Neural crest cell (in vitro differentiated cells): ENCODE results near the gene COL5A1. TPM values are rescaled to one million over a fixed set of nuclear protein-coding genes. Genes with fewer than 3 reads are reported as not detected.

Experiments
- DNase-seq: peaks from one replicate; pipeline ENCODE4 v3.0.0; 2021; ENCODE audit warnings: low read depth, mixed read lengths, low spot score
- H3K27ac Mint-ChIP-seq: one replicate; pipeline ENCODE4 v1.8.0; 2021; ENCODE audit warnings: mild to moderate bottlenecking, mixed read lengths; ENCODE audit not compliant: unreplicated experiment
- H3K27me3 Mint-ChIP-seq: 2 replicates; pipeline ENCODE4 v1.8.0; 2021; ENCODE audit warnings: low read depth, mild to moderate bottlenecking, mixed read lengths
- H3K36me3 Mint-ChIP-seq: 2 replicates; pipeline ENCODE4 v1.8.0; 2021; ENCODE audit warnings: low read depth, mild to moderate bottlenecking, mixed read lengths
- H3K4me1 Mint-ChIP-seq: 2 replicates; pipeline ENCODE4 v1.8.0; 2021; ENCODE audit warnings: mixed read lengths
- H3K4me3 Mint-ChIP-seq: one replicate; pipeline ENCODE4 v1.8.0; 2021; ENCODE audit warnings: mild to moderate bottlenecking, mixed read lengths
- H3K9me3 Mint-ChIP-seq: 2 replicates; pipeline ENCODE4 v1.8.0; 2021; ENCODE audit warnings: mixed read lengths
- total RNA-seq: library from RNA; stranded (reverse); gene quantifications from 2 replicates; pipeline ENCODE4 v1.2.1, GENCODE V29; 2021
- TF ChIP-seq, protein P1 (sequence below): fragments of 200-600 bp; sonication (generic); conservative IDR thresholded peaks from 2 replicates; pipeline ENCODE4 v1.5.0; 2021; ENCODE audit warnings: antibody characterized with exemption, mild to moderate bottlenecking

The COL5A1 gene
- total RNA-seq, 1 donor from 2014 or later: 19.4 TPM

- Mint-ChIP-seq H3K27ac (no peak overlapping the region), H3K4me1 (no peaks in the 10 kb centered on the region), H3K36me3 (no peaks in the 10 kb centered on the region), H3K9me3 (no peaks in the 10 kb centered on the region), H3K27me3 (no peaks in the 10 kb centered on the region), H3K4me3 (no peak overlapping the region)
- TF ChIP-seq, protein P1, sequence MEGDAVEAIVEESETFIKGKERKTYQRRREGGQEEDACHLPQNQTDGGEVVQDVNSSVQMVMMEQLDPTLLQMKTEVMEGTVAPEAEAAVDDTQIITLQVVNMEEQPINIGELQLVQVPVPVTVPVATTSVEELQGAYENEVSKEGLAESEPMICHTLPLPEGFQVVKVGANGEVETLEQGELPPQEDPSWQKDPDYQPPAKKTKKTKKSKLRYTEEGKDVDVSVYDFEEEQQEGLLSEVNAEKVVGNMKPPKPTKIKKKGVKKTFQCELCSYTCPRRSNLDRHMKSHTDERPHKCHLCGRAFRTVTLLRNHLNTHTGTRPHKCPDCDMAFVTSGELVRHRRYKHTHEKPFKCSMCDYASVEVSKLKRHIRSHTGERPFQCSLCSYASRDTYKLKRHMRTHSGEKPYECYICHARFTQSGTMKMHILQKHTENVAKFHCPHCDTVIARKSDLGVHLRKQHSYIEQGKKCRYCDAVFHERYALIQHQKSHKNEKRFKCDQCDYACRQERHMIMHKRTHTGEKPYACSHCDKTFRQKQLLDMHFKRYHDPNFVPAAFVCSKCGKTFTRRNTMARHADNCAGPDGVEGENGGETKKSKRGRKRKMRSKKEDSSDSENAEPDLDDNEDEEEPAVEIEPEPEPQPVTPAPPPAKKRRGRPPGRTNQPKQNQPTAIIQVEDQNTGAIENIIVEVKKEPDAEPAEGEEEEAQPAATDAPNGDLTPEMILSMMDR: no peak
- no peak for DNase-seq
Observed at GRCh38 chr9:134848504-134848903, 206.9 kb downstream of the COL5A1 start.

- TF ChIP-seq, protein P1: no peak
- no peak overlapping the region for H3K4me3 Mint-ChIP-seq
- DNase-seq: no peak
- no peak overlapping the region for H3K27ac Mint-ChIP-seq
- no peaks in the 10 kb centered on the region for H3K36me3 Mint-ChIP-seq
- no peaks in the 10 kb centered on the region for H3K9me3 Mint-ChIP-seq
- H3K4me1 Mint-ChIP-seq: no peaks in the 10 kb centered on the region
- H3K27me3 Mint-ChIP-seq: peaks cover under 1% of the 10 kb centered on the region
Observed at GRCh38 chr9:134850611-134851010, 209.0 kb downstream of the COL5A1 start.

GRCh38 chr9:134851020-134851419 is 209.4 kb downstream of the COL5A1 start:
- TF ChIP-seq, protein P1: no peak
- H3K9me3 Mint-ChIP-seq: no peaks in the 10 kb centered on the region
- no peaks in the 10 kb centered on the region for H3K4me1 Mint-ChIP-seq
- H3K27ac Mint-ChIP-seq: no peak overlapping the region
- no peak overlapping the region for H3K4me3 Mint-ChIP-seq
- H3K36me3 Mint-ChIP-seq: no peaks in the 10 kb centered on the region
- H3K27me3 Mint-ChIP-seq: peaks cover 3% of the 10 kb centered on the region
- DNase-seq: no peak

GRCh38 chr9:134852906-134853654 is 211.5 kb downstream of the COL5A1 start:
- Mint-ChIP-seq H3K27me3 (peaks cover 9% of the 10 kb centered on the region), H3K36me3 (no peaks in the 10 kb centered on the region), H3K27ac (no peak overlapping the region), H3K9me3 (no peaks in the 10 kb centered on the region), H3K4me1 (no peaks in the 10 kb centered on the region), H3K4me3 (no peak overlapping the region)
- DNase-seq: no peak
- TF ChIP-seq, protein P1: no peak

DNA sequence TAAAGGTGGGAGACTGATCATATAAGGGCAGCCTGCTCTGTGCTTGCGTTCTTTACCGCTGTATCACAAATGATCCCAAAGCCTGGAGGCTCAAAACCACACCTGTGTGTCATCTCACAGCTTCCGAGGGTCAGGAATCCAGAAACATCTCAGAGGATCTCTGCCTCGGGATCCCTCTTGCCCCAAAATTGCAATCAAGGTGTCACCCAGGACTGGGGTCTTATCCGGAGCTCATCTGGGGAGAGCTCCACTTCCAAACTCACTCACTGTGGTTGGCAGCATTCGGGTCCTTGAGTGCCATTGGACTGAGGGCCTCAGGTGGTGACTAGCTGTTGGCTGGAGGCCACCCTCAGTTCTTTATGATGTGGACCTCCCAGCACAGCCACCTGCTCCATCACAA is 212.3 kb downstream of the COL5A1 start:
- H3K36me3 Mint-ChIP-seq: no peaks in the 10 kb centered on the region
- DNase-seq: no peak
- H3K4me1 Mint-ChIP-seq: no peaks in the 10 kb centered on the region
- no peak overlapping the region for H3K27ac Mint-ChIP-seq
- peaks cover 9% of the 10 kb centered on the region for H3K27me3 Mint-ChIP-seq
- no peak overlapping the region for H3K4me3 Mint-ChIP-seq
- no peaks in the 10 kb centered on the region for H3K9me3 Mint-ChIP-seq
- TF ChIP-seq, protein P1: no peak
